ENCODE results near the gene FLRT1.

The FLRT1 gene

DNA sequence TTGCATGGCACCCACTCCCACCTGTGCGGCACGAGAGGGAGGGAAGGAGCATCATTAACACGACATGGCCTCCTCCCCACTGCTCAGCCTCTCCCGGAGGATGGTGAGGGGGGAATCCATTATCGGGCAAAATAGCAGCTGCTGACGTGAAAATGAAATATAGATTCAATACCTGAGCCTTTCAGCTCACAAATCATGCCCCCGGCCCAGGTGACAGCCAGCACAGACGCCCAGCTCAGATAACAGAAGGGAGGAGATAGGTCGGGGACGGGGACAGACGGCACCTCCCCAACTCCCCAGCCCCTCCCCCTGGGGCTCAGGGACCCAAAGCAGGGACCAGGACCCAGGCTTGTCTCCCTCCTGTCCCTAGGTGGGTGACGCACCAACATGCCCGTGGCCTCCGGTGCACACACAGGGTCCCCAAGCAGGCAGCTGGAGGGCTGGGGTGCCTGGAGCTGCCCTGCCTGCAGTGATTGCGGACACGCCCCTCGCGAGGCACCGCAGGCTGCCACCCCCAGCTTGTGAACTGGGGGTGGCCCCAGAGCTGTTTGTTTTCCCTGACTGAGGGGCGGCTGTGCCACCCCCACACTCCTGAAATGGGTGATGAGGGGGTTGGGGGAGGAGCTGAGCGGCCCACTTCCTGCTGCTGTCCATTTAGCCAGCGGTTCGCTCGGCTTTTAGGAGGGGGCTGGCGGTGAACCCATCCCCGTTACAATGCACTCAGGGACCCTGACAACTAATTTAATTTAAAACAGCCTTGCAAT is 31.7 kb downstream of the FLRT1 start:
- DNase-seq (ENCODE audit: low read depth): no peak

GRCh38 chr11:64068705-64069400 is 33.1 kb downstream of the FLRT1 start:
- DNase-seq (ENCODE audit: low read depth): no peak

DNA sequence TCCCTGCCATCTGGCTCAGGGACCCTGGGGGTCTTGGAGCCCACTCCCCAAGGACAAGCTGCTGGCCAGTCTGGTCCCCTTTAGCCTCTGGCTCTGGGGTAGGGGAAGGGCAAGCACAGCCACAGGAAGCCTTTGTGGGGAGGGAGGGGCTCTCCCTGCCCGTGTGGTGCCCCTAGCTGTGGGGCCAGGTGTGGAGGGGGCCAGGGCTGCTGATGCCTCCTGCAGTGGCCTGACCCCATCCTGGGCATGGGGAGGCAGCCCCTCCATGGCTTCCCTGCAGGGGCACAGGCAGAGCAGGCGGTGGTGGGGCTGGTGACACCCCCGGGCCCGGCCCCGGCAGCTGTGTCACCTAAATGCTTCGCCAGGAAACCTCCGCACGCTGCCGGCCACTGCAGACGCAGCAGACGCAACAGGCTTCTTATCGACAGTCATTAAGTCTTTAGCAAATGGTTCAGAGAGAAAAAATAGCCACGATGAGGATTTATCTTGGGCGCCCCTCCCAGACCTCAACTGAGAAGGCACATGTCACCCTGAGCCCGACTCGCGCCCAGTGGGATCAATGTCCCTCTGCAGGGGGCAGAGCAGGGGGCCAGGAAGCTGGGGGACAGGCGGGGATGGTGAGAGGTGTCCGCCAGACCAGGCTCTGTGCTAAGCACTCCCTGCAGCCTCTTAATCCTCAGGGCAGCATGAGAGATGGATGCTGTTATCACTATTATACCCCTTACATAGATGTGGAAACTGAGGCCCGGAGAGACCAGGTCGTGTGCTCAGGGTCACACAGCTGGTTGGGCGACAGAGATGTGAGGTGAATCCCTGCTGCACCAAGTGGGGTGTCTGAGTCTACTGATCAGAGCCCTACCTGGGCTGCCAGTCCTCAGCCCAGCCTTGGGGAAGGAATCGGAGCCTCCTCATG is 33.9 kb downstream of the FLRT1 start:
- no peak for DNase-seq (ENCODE audit: low read depth)

DNA sequence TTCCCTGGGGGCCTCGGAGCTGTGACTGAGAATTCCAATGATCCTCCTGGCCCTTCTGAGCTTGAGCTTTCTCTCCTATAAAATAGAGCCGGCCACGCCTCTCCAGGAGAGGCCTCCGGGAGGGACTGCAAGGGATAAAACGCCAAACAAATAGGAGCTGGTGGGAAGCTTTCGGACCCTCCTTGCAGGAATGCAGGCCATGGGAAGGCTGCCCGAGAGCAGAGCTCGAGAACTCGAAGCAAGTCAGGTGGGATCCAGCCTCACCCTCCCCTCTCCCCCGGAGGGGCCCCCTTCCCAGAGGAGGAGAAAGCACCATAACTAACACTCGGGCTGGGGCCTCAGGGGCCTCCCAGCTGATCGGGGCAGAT is 34.6 kb downstream of the FLRT1 start:
- no peak for DNase-seq (ENCODE audit: low read depth)

DNA sequence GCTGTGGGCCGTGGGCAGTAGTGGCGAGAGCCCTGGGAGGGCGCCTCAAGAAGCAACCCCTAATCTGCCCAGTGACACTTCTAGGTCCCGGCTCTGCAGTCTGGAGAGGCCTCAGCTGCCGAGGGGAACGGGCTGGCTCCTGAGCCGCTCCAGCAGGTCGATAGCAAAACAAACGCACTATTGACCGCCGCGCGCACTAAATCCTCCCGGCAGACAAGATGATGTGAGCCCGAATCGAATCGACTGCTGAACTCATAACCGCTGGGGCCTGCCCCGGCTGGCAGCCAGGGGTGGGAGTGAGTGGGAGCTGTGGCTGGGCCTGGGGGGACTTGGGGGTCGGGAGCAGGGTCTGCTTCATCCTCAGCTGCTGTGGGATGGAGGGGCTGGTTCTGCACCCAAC is 36.1 kb downstream of the FLRT1 start:
- DNase-seq (ENCODE audit: low read depth): no peak

- DNase-seq (ENCODE audit: low read depth): no peak
These were observed 36.7 kb downstream of the FLRT1 start for GRCh38 chr11:64072403-64072802.

- DNase-seq (ENCODE audit: low read depth): no peak
These were observed 37.1 kb downstream of the FLRT1 start for GRCh38 chr11:64072871-64073270.

- no peak for DNase-seq (ENCODE audit: low read depth)
These were observed 37.8 kb downstream of the FLRT1 start for GRCh38 chr11:64073542-64073941.

DNA sequence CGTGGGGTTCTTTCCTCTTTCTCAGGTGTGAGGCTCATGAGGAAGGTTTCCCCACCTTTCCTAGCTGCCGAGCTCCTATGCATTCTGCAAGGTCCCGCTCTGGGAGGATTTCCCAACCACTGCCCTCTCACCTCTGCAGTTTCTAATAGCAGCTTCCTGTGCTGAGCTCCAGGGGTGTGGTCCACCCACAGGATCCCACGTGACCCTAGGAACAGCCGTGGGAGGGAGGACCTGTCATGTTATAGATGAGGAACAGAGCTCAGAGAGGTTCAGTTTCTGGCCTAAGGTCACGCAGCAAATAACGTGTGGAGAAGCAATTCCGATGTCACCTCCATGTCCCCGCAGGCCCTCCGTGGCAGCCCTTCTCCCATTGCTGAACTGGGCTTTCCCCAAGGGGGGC is 38.5 kb downstream of the FLRT1 start:
- no peak for DNase-seq (ENCODE audit: low read depth)

DNA sequence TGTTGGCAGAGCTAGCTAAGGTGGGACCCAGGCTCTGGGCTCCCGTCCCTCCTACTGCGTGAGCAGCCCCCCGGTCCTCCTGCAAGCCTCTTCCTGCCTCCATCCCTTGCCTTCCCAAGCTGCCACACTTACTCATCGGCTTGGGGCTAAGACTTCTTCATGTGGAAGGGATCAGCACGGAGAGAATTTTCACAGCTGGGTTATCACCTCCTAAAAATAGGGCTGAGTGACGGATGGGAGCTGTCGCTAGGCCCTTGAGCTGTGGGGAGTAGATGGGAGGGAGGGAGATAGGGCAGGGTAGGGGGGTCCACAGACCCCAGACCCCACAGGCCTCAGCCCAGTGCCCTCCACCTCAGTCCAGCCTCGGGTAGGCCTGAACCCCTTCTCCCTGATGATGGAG is 41.0 kb downstream of the FLRT1 start:
- DNase-seq (ENCODE audit: low read depth): no peak

- DNase-seq (ENCODE audit: low read depth): no peak
These were observed 41.9 kb downstream of the FLRT1 start for GRCh38 chr11:64077607-64078006.

- DNase-seq (ENCODE audit: low read depth): no peak
These were observed 42.6 kb downstream of the FLRT1 start for GRCh38 chr11:64078284-64078683.

DNA sequence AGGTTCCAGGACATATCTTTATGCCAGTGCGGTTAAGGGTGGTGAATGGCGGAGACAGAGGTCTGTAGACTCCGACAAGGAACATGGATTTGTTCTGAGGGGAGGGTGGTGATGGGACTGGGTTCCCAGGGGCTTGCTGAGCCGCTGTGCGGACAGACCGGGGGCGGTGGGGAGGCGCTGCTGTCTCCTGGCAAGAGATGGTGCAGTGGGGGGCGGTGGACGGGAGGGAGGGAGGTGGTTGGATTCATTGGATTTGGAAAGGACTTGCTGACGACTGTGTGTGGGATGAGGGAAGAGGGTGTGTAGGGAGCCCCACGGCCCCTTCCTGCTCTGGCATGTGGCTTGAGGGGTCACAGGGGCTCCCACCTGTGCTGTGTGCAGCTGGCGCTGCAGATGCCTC is 43.2 kb downstream of the FLRT1 start:
- DNase-seq (ENCODE audit: low read depth): no peak

DNA sequence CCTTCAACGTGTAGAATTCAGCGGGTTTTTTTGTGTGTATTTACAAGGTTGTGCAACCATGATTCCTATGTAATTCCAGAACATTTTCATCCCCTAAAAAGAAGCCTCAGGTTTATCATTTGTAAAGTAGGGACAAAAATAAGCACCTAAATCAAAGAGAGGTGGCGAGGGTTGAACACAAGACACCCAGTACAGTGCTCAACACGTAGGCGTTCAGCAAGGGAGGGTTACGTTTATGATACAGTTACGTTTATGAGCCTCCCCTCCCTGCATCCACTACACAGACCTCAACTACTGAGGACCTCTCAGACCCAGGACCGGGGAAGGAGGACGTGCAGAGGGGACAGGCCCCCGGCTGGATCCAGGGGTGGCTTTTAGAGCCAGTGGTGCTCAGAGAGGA is 44.7 kb downstream of the FLRT1 start:
- no peak for DNase-seq (ENCODE audit: low read depth)

- DNase-seq (ENCODE audit: low read depth): no peak
These were observed 46.2 kb downstream of the FLRT1 start for GRCh38 chr11:64081745-64082442.

DNA sequence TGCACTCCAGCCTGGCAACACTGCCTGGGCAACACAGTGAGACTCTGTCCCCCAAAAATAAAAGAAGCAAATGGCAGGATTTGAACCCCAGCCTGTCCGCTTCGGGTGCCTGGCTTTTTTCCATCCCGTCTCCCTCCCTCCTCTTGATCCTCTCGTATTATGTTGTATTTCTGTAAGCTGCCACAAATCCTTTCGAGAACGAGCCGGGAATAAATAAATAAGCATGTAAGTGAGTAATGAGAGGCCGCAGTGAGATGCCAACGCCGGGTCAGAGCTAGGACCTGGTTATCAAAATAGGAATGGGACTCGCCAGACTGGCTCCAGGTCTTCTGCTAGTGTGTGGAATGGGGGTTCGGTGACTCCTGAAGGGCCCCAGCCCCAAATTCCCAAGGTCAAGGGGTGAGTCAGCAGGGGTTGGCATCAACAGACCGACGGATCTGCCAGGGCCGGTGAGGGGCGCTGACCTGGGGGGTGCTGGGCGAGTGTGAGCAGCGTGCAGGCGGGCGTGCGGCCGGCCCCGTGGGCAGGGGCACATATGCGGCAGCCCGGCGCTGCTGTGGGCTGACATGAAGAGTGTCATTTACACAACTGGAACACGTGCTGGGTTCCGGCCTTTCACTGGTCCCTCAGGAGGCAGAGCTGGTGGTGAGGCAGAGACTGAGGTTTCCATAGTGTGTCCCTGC is 47.8 kb downstream of the FLRT1 start:
- no peak for DNase-seq (ENCODE audit: low read depth)

GRCh38 chr11:64084146-64084950 is 48.6 kb downstream of the FLRT1 start:
- DNase-seq (ENCODE audit: low read depth): no peak

DNA sequence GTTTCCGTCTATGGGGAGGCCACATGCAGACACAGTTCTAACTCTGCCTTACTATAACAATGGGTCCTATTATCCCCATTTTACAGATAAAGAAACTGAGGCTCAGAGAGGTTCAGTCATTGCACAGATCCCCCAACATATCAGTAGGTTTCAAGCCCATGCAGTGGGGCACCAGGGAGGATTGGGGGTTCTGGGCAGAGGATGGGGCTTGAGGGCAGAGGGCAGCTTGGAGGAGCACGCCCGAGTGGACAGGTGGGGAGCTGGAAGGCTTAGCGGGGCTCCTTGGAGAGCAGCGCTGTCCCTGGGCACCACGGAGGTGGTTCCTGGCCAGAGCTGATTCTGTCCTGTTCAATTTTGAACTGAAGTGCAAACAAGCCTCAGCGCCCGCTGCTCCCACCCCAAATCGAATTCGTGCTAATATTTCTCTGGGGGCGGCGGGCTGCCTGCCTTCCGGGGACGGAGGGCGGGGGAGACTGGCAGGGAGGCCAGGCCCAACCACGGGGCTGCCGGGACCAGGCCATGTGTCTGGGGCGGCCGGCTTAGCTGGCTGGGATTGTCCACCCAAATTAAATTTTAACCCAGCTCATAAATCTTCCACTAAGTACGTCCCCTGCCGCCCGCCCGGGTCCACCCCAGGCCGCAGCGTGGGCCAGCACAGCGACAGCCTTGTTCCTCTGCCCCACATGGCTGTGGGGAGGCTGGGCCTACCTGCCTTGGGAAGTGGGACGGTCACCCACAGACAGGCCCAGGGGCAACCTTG is 49.4 kb downstream of the FLRT1 start:
- no peak for DNase-seq (ENCODE audit: low read depth)

Data from CMK (cell line).